Retinal pigment epithelial cell (primary cell): Measurements from ENCODE around the gene FAM210B.

Source experiments
- DNase-seq: peaks from one replicate; pipeline ENCODE4 v3.0.0-alpha.2; 2010; ENCODE audit warnings: low read depth
- H3K4me3 ChIP-seq: 2 replicates; pipeline ENCODE4 v1.5.1; 2011; ENCODE audit warnings: mild to moderate bottlenecking, low read length, control low read depth, moderate library complexity
- CTCF ChIP-seq: conservative IDR thresholded peaks from 2 replicates; pipeline ENCODE4 v1.5.1; 2011; ENCODE audit warnings: low read depth, low read length, control low read depth, inconsistent platforms

Gene FAM210B

GRCh38 chr20:56358600-56359211, at the start of gene FAM210B:
TSS of gene FAM210B (plus strand) at chr20:56358974. CDS start at chr20:56359006, 32 bp downstream.
- no peak for TF ChIP-seq CTCF
- peak within 1 kb of the TSS; percentile 80 for H3K4me3 ChIP-seq
- peak; percentile 59 for DNase-seq

GRCh38 chr20:56316051-56316450, 42.7 kb upstream of the FAM210B start:
- no peak overlapping the region for H3K4me3 ChIP-seq
- no peak for DNase-seq
- TF ChIP-seq CTCF, result no peak

GRCh38 chr20:56316483-56316882, 42.3 kb upstream of the FAM210B start:
- TF ChIP-seq CTCF, result no peak
- DNase-seq, result no peak
- no peak overlapping the region for H3K4me3 ChIP-seq

GRCh38 chr20:56322681-56323080, 36.1 kb upstream of the FAM210B start:
- TF ChIP-seq CTCF, result no peak
- no peak for DNase-seq
- no peak overlapping the region for H3K4me3 ChIP-seq

GRCh38 chr20:56323206-56323605, 35.6 kb upstream of the FAM210B start:
- DNase-seq, result no peak
- no peak overlapping the region for H3K4me3 ChIP-seq
- no peak for TF ChIP-seq CTCF

GRCh38 chr20:56323656-56324055, 35.1 kb upstream of the FAM210B start:
- no peak for TF ChIP-seq CTCF
- no peak for DNase-seq

GRCh38 chr20:56324806-56325205, 34.0 kb upstream of the FAM210B start:
- H3K4me3 ChIP-seq, result no peak overlapping the region
- TF ChIP-seq CTCF, result no peak
- no peak for DNase-seq

More at GRCh38 chr20:56323656-56324055, 35.1 kb upstream of the FAM210B start:
- H3K4me3 ChIP-seq, result no peak overlapping the region
